Islet of Langerhans (tissue), 1 donor: ENCODE data around the gene CPD.

Source experiments
- FAIRE-seq: peaks from one replicate; lab custom pipeline; 2011; peaks lifted over from hg19 to GRCh38; lab: Jason Lieb, UNC

Gene CPD

GRCh38 chr17:30354701-30355100 lies 24.0 kb upstream of the CPD start:
- FAIRE-seq = no peak

GRCh38 chr17:30357476-30357875 lies 21.3 kb upstream of the CPD start:
- FAIRE-seq = no peak

GRCh38 chr17:30358055-30358760 lies 20.5 kb upstream of the CPD start:
- FAIRE-seq = no peak

GRCh38 chr17:30360086-30360808 lies 18.5 kb upstream of the CPD start:
- FAIRE-seq = no peak

GRCh38 chr17:30361766-30362279 lies 16.9 kb upstream of the CPD start:
- no peak for FAIRE-seq

GRCh38 chr17:30363715-30364202 lies 15.0 kb upstream of the CPD start:
- FAIRE-seq = no peak

- FAIRE-seq = no peak
These were observed 12.2 kb upstream of the CPD start for GRCh38 chr17:30366536-30366935.

GRCh38 chr17:30368912-30369720 lies 9.6 kb upstream of the CPD start:
- no peak for FAIRE-seq

GRCh38 chr17:30369995-30370394 lies 8.7 kb upstream of the CPD start:
- FAIRE-seq = peak; percentile 85

- no peak for FAIRE-seq
These were observed 6.0 kb upstream of the CPD start for GRCh38 chr17:30372755-30373154.

GRCh38 chr17:30375661-30376060 lies 3.1 kb upstream of the CPD start:
- no peak for FAIRE-seq

GRCh38 chr17:30376621-30377452 lies 1.9 kb upstream of the CPD start:
- no peak for FAIRE-seq

- no peak for FAIRE-seq
These were observed 1.0 kb upstream of the CPD start for GRCh38 chr17:30377574-30378240.

- no peak for FAIRE-seq
These were observed 394 bp upstream of the CPD start for GRCh38 chr17:30378241-30378824.

GRCh38 chr17:30379303-30379902 lies 676 bp downstream of the CPD start:
- no peak for FAIRE-seq

- FAIRE-seq = no peak
These were observed 1.2 kb downstream of the CPD start for GRCh38 chr17:30379903-30380381.

- no peak for FAIRE-seq
These were observed 2.1 kb downstream of the CPD start for GRCh38 chr17:30380643-30381339.

GRCh38 chr17:30381340-30381659 lies 2.6 kb downstream of the CPD start:
- no peak for FAIRE-seq

GRCh38 chr17:30382345-30382744 lies 3.6 kb downstream of the CPD start:
- no peak for FAIRE-seq
